NCI-H2107 (cell line): ENCODE measurements around the gene RAP1GDS1.
"Not testable (repeated sequence)": the region's sequence is repeated elsewhere in the genome, so short reads cannot be mapped to it uniquely, and the experiment has no call there.

ENCODE experiments used
- DNase-seq: peaks from one replicate; lab custom pipeline; 2025; lab: John Stamatoyannopoulos, UW

Gene RAP1GDS1

DNA sequence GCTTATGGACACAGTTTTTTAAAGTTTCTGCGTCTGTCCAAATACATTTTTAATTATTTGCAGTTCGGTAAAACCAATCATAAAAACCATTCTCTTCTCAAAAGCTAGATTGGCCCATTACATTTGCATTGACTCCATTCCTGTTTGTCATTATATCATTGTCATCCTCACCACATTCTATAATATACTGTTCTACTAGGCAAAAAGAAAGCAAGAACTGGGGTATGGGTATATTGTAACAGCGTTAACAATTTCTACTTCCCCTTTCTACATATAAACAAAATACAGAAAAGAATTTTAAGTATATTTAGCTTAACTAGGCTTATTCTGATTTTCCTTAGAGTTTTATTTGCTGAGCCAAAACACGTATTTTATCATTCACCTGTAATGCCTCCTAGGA, 91.8 kb downstream of the RAP1GDS1 start:
- DNase-seq, result no peak

- no peak for DNase-seq
These were observed 97.6 kb downstream of the RAP1GDS1 start for GRCh38 chr4:98358630-98359248.

DNA sequence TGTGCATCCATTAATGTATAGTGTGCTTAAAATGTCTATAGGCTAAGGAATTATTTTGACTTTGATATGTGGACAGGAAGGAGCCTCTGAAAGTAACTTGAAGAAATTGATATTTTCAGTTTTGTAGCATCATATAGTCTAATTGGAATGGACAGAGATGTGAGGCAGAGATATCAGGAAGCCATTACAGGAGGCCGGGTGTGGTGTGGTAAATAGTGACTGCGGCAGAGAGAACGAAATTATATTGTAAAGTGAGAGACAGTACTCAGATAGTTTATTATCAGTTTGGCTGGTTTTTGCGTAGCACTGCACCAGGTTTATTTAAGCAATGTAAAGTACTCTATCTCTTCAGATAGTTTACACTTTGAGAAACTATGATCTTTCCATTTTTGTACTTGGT, 98.5 kb downstream of the RAP1GDS1 start:
- no peak for DNase-seq

DNA sequence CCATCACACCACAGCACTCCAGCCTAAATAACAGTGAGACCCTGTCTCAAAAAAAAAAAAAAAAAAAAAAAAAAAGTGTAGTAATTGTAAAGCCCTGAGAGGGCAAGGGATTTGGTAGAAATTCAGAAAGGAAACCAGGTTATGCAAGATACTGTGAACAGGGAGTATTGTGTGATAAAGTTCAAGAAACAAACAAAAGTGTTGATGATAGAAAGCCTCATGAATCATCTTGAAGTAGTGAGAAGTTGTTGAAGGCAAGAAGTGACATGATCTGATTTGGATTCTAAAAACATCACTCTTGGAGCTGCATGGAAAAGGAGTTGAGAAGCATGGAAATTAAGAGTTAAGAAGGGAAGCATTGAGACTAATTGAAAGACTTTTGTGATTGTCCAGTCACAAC, 102.2 kb downstream of the RAP1GDS1 start:
- no peak for DNase-seq

DNA sequence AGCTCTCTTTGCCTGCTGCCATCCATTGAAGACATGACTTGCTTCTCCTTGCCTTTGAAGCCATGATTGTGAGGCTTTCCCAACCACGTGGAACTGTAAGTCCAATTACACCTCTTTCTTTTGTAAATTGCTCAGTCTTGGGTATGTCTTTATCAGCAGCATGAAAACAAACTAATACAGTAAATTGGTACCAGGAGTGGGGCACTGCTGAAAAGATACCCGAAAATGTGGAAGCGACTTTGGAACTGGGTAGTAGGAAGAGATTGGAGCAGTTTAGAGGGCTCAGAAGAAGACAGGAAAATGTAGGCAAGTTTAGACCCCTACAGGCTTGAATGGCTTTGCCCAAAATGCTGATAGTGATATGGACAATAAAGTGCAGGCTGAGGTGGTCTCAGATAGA, 105.1 kb downstream of the RAP1GDS1 start:
- not testable (repeated sequence) for DNase-seq

- not testable (repeated sequence) for DNase-seq
These were observed 106.8 kb downstream of the RAP1GDS1 start for GRCh38 chr4:98368000-98368399.

DNA sequence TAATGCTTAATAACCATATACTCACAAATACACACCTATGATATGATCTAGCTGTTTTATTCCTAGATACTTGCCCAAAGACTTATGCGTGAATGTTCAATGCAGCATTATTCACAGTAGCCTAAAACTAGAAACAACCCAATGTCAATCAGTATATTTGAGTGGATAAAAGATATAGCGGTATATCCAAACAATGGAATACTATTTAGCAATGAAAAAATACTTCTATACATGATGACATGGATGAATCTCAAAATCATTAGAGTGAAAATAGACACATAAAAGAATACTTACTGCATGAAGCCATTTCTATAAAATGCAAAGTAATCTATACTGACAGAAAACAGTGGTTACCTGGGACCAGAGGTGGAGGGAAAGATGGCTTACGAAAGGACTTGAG, 108.1 kb downstream of the RAP1GDS1 start:
- DNase-seq, result no peak

DNA sequence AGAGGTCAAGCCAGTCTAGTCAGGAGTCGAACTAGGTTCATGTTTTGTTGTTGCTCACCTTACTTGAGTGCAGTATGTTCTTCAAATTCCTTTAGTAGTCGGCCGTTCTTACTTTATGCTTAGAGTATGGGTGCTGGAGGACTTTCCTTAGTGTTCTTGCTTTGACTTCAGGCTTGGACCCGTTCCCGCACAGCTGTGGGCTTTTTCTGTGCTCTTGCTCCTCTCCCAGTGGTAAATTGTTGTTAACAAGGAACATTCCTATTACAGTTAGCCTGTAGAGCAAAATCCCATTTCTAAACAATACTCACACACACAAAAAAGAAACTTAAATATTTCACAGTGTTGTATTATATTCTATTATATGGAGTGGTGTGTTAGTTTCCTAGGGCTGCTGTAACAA, 113.5 kb downstream of the RAP1GDS1 start:
- DNase-seq, result no peak

DNA sequence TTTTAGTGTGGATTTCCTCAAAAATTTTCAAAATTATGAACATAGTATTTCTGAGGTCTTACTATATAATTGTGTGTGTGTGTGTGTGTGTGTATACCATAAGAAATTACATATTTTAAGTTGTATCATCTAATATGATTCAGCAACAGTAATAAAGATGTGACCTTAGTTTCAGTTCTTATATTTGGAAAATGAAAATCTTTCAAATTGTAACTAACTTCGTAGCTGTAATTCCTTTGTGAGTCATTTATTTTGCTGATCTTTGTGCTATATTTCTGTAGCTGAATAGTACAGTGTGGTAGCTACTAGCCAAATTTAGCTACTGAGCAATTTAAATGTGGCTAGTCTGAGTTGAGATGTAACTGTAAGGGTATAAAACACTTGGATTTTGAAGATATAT, 116.4 kb downstream of the RAP1GDS1 start:
- DNase-seq, result no peak

DNA sequence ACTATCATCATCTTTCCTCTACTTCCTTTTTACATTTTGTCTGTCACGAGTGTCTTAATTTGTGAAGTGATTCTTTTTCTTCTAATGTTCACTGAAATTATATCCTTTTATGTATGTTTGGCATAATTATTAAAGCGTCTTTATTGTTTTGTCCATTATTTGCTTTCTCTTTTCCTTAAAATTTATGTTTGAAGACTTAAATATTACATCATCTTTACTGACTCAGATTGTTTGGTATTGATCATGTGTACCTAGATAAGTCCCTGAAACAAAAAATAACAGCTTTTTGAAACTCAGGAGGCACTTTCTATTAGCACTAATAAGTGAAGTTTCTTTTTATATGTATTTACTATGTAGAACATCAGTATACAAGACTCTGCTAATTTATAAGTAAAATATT, 120.1 kb downstream of the RAP1GDS1 start:
- DNase-seq, result no peak

DNA sequence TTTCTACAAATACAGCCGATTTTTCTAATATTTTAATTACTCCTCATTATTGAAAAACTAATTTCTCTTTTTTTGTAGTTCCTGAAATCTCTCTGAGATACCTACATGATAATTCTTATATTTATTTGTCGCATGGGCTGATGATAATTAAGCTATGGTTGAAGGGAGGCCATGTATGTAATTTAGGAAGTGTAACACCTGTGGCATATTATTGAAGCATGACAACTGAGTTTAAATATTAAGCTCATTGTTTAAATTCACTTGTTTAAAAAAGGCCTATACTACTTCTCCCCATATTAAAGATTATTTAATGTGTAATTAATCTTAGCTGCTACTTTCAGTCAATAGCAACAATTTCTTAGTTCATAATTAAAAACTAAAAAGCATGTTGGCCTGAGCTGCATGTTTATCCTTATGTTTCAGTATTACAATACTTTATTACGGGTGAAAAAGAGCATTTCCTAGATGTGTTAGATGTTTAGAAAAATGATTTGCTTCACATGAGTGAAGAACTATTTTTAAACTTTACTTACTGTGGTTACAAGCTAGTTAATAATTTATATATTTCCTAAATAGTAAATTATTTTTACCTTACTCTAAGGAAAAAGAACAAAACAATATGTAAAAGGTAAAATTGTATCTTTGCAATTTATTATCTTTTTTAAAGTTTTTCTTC, 122.4 kb downstream of the RAP1GDS1 start:
- no peak for DNase-seq

DNA sequence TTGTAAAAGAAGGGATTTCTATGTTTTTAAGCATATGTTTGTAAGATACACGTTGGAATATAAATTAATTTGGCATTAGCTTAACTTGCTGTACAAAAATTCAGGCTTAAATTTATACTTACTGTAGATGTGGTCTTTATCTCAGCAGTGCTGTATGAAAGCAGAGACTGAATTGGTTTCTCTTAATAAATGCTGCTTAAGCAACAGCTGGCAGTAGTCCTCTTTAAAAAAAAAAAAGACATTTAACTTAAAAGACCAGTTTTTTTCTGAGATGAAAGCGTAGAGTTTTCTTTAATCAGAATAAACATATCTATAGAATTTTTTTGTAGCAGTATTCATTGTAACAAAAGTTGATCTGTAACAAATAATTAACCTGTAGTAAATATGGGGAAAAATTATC, 124.6 kb downstream of the RAP1GDS1 start:
- no peak for DNase-seq

DNA sequence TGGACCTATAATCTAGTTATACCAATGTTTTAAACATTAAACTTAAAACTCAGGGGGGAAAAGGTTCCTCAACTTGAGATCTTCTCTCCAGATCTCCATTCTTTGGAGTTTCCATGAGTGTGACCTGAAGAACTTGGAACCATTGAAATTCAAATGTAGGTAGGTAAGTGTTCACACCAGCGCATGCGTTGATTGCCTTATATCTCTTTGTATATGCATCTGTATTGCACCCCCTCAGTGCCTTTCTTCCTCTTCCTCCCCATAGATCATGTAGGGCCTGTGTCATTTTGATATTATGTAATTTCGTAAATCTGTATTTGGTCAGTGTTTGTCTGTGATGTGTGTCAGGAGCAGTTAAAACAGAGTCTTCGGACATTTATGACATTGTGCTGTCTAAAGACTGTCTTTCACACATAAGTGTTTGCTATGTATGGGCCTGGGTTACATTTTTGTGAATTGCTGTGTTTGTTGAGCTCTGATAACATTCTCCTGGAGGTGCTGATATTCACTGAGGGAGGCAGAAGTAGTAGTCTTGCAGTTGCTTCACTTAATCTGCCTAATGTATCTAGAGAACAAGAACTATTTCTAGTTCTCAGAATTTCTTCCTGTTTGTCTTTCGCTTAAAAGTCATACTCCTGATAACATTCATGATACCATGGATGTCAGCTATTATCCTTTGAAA, 126.3 kb downstream of the RAP1GDS1 start:
- DNase-seq, result no peak

DNA sequence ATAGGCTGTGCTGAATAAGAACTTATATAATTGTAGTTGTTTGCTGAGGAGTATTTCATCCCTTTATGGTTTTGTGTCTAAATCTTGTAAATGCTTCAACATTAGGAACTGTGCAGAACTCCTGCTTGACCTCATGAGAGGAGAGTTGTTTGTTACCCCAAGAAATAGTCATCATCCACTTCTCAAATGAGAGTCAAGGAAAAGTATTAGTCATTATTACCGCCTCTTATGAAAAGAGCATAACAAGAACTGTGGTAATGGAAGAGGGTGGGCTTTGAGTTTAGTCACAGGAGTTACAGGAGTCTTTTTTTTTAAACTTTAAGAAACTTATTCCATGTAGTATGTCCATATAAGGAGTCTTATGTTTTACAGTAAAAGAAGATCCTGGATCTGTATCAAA, 132.9 kb downstream of the RAP1GDS1 start:
- no peak for DNase-seq

- no peak for DNase-seq
These were observed 138.7 kb downstream of the RAP1GDS1 start for GRCh38 chr4:98399915-98400314.

DNA sequence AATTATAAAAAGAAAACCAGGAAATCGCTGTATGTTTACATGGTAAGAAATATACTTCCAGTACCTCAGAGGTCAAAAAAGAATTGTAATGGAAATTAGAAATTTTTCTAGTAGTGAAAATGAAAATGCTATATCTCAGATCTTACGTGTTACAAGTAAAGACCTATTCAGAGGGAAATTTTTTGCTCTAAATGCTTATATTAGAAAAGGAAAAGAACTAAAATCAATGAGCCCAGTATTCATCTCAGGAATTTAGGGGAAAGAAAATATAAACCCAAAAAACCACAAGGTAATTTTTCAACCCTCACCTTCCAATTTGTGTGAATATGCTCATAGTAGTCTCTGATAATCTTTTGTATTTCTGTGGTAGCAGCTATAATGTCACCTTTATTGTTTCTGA, 145.6 kb downstream of the RAP1GDS1 start:
- DNase-seq, result no peak

- DNase-seq, result no peak
These were observed 150.5 kb downstream of the RAP1GDS1 start for GRCh38 chr4:98411731-98412130.

DNA sequence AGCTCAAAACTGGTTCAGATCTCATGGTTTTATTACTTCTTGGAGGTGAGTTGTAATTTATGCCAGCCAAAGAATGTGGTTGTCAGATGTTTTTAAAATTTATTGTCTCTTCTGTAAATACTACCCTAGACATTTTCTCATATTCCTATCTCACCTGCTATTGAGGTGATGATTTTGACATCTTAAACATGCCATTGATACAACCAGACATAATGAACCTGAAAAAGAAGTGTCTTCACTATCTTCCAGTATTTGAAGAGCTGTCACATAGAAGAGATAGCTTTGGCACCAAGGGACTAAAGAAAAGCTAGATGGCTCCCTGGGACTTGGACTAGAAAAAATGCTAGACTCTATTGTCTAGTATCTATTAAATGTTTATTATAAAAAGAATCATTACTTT, 155.7 kb downstream of the RAP1GDS1 start:
- no peak for DNase-seq

DNA sequence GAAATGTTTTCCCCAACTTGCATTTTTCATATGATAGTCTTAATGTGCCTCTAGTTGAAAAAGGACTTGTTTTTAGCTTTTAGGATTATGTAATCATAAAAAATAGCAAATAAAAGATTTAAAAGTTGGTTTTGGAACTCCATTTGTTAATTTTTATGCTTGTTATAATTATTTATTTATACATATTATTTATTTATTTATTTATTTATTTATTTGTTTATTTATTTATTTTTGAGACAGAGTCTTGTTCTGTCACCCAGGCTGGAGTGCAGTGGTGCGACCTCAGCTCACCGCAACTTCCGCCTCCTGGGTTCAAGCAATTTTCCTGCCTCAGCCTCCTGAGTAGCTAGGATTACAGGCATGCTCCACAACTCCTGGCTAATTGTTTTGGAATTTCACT, 159.0 kb downstream of the RAP1GDS1 start:
- DNase-seq, result not testable (repeated sequence)

DNA sequence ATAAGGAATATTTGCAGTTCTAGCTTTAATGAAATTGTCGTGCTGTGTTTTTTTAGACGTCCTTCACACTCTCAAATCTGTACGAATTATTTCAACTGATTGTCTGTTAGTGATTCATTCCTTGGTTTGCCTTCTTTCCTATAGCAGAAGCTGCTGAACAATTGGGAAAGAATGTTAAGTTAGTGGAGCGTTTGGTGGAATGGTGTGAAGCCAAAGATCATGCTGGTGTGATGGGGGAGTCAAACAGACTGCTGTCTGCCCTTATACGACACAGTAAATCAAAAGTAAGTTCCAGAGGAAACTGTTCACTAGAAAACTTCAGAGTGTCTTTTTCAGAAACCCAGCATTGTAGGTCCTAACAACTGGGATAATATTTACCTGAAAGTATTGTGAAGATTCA, 159.9 kb downstream of the RAP1GDS1 start:
- DNase-seq, result no peak

DNA sequence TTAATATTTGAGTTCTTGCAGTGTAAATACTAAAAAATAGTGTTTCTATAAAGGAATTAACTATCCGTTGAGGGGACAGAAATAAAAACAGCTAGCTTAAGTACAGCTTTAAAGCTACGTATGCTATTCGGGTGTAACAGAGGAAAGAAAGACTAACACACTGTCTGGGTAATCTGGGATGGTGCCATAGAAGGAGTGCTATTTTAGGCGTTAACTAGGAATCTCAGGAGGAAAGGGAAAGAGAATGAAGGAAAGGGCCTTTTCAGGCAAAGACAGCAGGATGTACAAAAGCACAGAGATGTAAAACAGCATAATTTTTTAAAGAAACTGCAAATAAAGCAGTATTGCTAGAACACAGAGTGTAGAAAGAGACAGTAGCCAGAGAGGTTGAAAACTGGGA, 161.8 kb downstream of the RAP1GDS1 start:
- DNase-seq, result no peak

DNA sequence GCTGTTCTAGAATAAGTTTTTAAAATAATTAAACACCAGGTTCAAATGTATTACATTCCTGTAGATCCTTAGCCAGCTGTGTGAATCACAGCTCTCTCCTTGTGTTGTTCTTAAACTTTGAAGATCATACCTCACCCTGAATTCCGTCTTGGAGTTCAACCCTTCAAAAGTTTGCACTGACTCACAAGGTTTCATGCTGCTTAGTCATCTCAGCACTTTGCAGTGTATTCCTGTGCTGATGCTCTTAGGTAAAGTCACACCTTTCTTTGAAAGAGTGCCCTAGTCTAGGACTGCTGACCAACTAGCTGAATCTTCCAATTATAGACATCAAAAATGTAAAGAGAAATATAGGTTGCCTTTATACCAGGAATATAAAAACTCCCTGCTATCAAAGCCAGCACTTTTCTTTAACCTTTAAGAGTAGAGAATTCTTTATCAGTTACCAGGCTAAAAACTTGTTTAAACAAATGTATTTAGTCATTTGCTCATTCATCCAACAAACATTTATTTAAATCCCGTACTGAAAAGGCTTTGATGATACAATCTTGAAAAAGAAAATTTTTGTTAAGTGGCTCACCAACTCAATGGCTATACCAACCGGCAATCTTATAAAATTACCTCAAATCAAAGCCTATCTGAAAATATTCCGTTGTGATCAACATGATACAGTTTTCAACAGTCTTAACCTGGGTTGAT, 169.7 kb downstream of the RAP1GDS1 start:
- no peak for DNase-seq

DNA sequence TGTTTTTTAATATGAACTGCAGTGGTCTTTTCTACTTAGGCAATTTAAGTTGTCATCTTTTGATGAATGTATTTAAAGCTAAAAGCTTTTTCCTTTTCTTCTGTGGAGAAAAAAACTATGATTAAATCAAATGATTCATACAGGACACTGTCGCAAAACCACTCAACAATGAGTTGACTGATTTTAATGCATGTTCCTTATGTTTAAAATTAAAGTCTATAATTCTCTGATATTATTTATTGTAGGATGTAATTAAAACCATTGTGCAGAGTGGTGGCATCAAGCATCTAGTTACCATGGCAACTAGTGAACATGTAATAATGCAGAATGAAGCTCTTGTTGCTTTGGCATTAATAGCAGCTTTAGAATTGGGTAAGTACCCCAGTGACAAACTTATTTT, 172.5 kb downstream of the RAP1GDS1 start:
- DNase-seq, result no peak
